ENCODE data around the gene KLK14.
A peak's percentile ranks its signal among the peaks of the same experiment; 100 is the strongest.

Gene KLK14

DNA sequence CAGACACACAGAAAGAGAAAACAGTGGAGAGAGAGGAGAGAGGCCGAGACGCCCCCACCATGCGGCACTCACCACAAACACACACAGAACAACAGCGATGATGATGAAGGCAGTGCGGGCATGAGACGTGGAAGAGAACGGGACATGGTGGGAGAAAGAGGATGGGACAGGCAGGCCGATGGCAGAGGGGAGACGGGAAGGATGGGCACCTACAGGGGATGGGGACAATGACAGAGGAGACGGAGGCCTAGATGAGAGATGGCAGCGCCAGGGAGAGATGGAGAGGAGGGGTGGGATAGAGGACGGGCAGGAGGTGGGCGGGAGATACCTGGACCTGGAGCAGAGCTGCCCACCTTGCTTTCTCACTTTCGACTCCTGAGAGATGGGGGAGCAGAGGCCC is 1.1 kb upstream of the KLK14 start:
- in situ Hi-C loops (cut with MboI; ENCODE audit: low pct_unique_long_range_greater_than_20kb, low sequenced_read_pairs, unreplicated experiment), result no loop called here
- no peak for DNase-seq (ENCODE audit: low spot score)
- TF ChIP-seq, protein P1, sequence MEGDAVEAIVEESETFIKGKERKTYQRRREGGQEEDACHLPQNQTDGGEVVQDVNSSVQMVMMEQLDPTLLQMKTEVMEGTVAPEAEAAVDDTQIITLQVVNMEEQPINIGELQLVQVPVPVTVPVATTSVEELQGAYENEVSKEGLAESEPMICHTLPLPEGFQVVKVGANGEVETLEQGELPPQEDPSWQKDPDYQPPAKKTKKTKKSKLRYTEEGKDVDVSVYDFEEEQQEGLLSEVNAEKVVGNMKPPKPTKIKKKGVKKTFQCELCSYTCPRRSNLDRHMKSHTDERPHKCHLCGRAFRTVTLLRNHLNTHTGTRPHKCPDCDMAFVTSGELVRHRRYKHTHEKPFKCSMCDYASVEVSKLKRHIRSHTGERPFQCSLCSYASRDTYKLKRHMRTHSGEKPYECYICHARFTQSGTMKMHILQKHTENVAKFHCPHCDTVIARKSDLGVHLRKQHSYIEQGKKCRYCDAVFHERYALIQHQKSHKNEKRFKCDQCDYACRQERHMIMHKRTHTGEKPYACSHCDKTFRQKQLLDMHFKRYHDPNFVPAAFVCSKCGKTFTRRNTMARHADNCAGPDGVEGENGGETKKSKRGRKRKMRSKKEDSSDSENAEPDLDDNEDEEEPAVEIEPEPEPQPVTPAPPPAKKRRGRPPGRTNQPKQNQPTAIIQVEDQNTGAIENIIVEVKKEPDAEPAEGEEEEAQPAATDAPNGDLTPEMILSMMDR (IDR thresholded peaks at IDR 0.05; ENCODE audit: extremely low read depth, insufficient read depth, missing control alignments), result no peak

DNA sequence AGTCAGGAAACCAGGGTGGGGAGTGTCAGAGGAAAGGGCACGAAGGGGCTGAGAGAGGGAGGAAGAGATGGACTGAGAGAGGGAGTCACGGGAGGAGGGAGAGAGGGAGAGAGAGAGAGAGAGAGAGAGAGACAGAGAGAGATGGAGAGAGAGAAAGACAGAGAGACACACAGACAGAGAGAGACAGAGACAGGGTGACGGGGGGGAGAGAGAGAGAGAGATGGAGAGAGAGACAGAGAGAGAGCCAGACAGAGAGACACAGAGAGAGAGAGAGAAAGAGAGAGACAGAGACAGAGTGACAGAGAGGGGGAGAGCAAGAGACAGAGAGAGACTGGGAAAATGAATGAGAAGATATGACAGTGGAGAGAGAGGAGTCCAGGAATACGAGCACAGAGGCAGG is 494 bp upstream of the KLK14 start:
- TF ChIP-seq, protein P1 (IDR thresholded peaks at IDR 0.05; ENCODE audit: extremely low read depth, insufficient read depth, missing control alignments), result no peak
- DNase-seq (ENCODE audit: low spot score), result no peak
- in situ Hi-C loops (cut with MboI; ENCODE audit: low pct_unique_long_range_greater_than_20kb, low sequenced_read_pairs, unreplicated experiment), result no loop called here

DNA sequence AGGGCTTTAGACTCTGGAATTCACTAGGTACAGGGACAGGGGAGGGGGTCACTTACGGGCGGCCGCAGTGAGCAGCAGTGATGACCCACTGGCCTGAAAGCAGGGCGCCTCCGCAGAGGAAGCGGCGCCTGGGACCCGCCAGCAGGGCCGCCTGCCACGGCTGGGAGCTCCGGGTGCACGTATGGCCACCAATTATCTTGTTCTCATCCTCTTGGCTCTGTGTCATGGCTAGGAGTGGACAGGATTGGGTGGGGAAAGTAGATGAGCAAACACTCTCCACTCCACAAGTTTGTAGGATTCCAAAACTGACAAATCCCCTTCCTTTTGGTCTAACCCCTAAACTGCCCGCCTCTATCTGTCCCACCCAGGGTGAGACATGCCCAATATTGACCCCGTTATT is 1.2 kb downstream of the KLK14 start:
- DNase-seq (ENCODE audit: low spot score), result no peak
- in situ Hi-C loops (cut with MboI; ENCODE audit: low pct_unique_long_range_greater_than_20kb, low sequenced_read_pairs, unreplicated experiment), result no loop called here
- TF ChIP-seq, protein P1 (IDR thresholded peaks at IDR 0.05; ENCODE audit: extremely low read depth, insufficient read depth, missing control alignments), result no peak

DNA sequence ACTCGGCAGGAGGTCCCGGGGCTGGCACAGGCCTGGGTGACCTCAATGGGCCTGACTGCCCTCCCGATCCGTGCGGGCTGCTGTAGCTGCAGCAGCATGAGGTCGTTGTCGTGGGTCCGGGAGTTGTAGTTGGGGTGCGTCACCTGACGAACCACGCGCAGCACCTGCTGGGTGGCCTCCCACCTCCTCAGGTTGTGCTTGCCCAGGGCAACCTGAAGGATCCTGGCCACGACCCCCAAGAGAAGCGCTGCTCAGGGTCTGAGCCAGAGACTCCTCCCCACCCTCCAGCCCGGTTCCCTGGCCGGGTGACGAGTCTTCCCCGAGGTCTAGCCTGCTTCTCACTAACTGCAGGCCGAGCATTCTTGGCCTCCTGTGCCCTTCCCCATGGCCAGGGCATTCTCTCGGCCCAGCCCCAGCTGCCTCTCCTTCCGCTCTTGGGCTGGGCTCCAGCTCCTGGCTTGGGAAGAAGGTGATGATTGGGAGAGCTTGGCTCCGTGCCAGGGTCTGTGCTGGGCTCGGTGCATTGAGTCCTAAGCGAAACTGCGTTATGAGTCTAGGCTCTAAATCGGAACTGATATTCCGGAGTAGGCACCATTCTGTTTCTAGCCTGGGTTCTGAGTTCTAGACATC is 3.1 kb downstream of the KLK14 start:
- no peak for DNase-seq (ENCODE audit: low spot score)
- TF ChIP-seq, protein P1 (IDR thresholded peaks at IDR 0.05; ENCODE audit: extremely low read depth, insufficient read depth, missing control alignments), result no peak
- in situ Hi-C loops (cut with MboI; ENCODE audit: low pct_unique_long_range_greater_than_20kb, low sequenced_read_pairs, unreplicated experiment), result no loop called here

DNA sequence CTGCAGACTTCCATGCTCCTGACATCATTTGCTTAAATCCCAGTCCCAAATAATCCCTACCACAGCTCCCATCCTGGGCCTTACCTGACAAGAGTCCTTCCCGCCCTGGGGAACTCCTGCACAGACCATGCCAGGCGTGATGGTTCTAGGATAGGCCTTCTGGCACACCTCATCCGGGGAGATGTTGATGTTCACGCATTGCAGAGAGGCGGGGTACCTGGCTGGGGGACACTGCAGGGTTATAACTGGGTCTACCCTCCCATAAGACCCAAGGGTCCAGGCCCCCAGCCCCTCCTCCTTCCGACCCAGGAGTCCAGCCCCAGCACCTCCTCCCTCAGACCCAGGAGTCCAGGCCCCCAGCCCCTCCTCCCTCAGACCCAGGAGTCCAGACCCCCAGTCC is 4.0 kb downstream of the KLK14 start:
- peak; percentile 20 for DNase-seq (ENCODE audit: low spot score)
- in situ Hi-C loops (cut with MboI; ENCODE audit: low pct_unique_long_range_greater_than_20kb, low sequenced_read_pairs, unreplicated experiment), result no loop called here
- TF ChIP-seq, protein P1 (IDR thresholded peaks at IDR 0.05; ENCODE audit: extremely low read depth, insufficient read depth, missing control alignments), result no peak

DNA sequence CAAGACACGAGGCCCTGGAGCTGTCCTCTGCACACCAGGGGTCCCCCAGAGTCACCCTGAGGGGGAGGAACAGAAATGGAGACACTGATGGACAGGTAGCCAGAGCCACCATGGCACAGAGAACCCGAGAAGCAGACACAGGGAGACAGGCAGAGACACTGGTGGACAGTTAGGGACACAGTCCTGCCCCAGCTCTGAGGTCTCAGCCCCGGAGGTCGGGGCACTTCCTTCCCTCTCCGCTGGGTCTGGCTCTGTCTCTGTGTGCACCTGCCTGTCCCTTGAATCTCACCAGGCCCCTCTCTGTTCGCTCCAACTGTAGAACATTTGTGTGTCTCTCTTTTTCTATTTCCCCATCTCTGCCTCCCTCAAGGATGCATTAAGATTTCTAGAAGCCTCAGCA is 4.6 kb downstream of the KLK14 start:
- in situ Hi-C loops (cut with MboI; ENCODE audit: low pct_unique_long_range_greater_than_20kb, low sequenced_read_pairs, unreplicated experiment), result no loop called here
- DNase-seq (ENCODE audit: low spot score), result no peak
- TF ChIP-seq, protein P1 (IDR thresholded peaks at IDR 0.05; ENCODE audit: extremely low read depth, insufficient read depth, missing control alignments), result no peak

All from GM13977 (cell line).